Colonic mucosa (tissue), 4 donors: ENCODE results near the gene DCDC2B. TPM values are rescaled to one million over a fixed set of nuclear protein-coding genes. Genes with fewer than 3 reads are reported as not detected.
A peak's percentile ranks its signal among the peaks of the same experiment; 100 is the strongest.

ENCODE experiments used
- DNase-seq: peaks from one replicate; pipeline ENCODE4 v3.0.0-alpha.2; 2020
- H3K27ac ChIP-seq: fragments of 200-600 bp; one replicate; pipeline ENCODE4 v1.8.0; 2021
- H3K27me3 ChIP-seq: fragments of 200-600 bp; one replicate; pipeline ENCODE4 v1.8.0; 2021
- H3K36me3 ChIP-seq: fragments of 200-600 bp; one replicate; pipeline ENCODE4 v1.8.0; 2021
- H3K4me1 ChIP-seq: fragments of 200-600 bp; one replicate; pipeline ENCODE4 v1.8.0; 2021; ENCODE audit warnings: mild to moderate bottlenecking
- H3K4me3 ChIP-seq: fragments of 200-600 bp; one replicate; pipeline ENCODE4 v1.8.0; 2021
- H3K9ac ChIP-seq, 2 donors: one replicate each; pipeline ENCODE4 v1.7.0; 2013; ENCODE audit warnings: control low read depth in 2 of 2, low read depth in 2 of 2, low read length in 2 of 2
- H3K9me3 ChIP-seq: fragments of 200-600 bp; one replicate; pipeline ENCODE4 v1.8.0; 2021
- CTCF ChIP-seq: fragments of 200-600 bp; IDR thresholded peaks from one replicate; pipeline ENCODE4 v1.8.0; 2022; ENCODE audit warnings: antibody characterized with exemption, mild to moderate bottlenecking
- intact Hi-C: fragments of 100-400 bp; cut with DNase I; formaldehyde crosslinking; loops from one replicate; pipeline ENCODE4 v1.14.1; 2022
- total RNA-seq, 2 donors: library from RNA; stranded (reverse); fragmentation: NEBNext Ultra II Directional in 1 of 2; extraction: Animal tissue kit (Norgen Biotek cat#: 25700) in 1 of 2; gene quantifications; one replicate each; pipeline ENCODE4 v1.2.1, GENCODE V29; 2021
- donor health status: healthy.
- donor health status: DM: no; HTN: no; CAD: no.
- donor health status: DM: no; HTN: no; CAD: no.

Gene DCDC2B
- total RNA-seq, 2 donors from 2014 or later = not detected

DNA sequence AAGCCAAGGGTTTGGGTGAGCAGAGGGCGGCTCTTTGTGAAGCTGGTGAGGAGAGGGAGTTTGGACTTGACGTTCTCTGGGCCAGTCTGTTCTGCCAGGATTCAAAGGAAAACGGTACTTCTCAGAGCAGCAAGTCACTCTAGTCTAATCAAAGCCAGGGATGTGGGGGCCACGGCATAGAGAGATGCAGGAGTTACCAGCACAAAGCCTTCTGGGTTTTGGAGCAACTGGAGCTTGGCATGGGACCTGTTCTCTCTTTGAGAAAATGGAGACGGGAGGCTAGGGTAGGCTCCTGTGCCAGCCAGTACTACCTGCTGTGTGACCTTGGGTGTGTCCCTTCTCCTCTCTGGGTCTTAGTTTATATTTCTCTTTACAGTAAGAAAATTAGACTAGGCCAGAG, 27.3 kb upstream of the DCDC2B start:
- Histone ChIP-seq H3K36me3 (peaks cover 12% of the 10 kb centered on the region), H3K9ac (peak overlapping the region in 1 of 2 donors; percentile 89), H3K9me3 (no peaks in the 10 kb centered on the region), H3K27ac (no peak overlapping the region), H3K27me3 (no peaks in the 10 kb centered on the region), H3K4me3 (no peak overlapping the region), H3K4me1 (peaks cover 6% of the 10 kb centered on the region)
- intact Hi-C loops = no loop called here
- no peak for TF ChIP-seq CTCF
- DNase-seq = no peak

DNA sequence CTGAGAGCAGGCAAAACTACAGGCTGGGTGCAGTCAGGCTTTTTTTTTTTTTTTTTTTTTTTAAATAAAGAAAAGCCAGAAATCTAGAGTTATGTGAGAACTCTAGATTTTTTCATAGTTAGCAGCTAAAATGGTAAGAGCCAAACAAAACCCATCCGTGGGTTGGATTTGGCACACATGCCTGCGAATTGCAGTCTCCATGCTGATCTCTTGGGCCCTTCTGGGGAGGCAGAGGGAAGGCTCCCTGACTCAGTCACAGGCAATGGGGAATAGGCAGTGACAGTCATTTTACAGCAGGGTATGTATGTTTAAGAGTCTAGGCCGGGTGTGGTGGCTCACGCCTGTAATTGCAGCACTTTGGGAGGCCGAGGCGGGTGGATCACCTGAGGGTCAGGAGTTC, 26.8 kb upstream of the DCDC2B start:
- H3K4me1 ChIP-seq = peaks cover 6% of the 10 kb centered on the region
- no peak overlapping the region for H3K9ac ChIP-seq
- H3K27ac ChIP-seq = no peak overlapping the region
- H3K36me3 ChIP-seq = peaks cover 14% of the 10 kb centered on the region
- no peak for DNase-seq
- no peak for TF ChIP-seq CTCF
- no peak overlapping the region for H3K4me3 ChIP-seq
- H3K9me3 ChIP-seq = no peaks in the 10 kb centered on the region
- intact Hi-C loops = no loop called here
- no peaks in the 10 kb centered on the region for H3K27me3 ChIP-seq

GRCh38 chr1:32184650-32185049, 24.2 kb upstream of the DCDC2B start:
- no peaks in the 10 kb centered on the region for H3K27me3 ChIP-seq
- peaks cover 6% of the 10 kb centered on the region for H3K4me1 ChIP-seq
- no peak overlapping the region for H3K9ac ChIP-seq
- no peak overlapping the region for H3K27ac ChIP-seq
- intact Hi-C loops = no loop called here
- TF ChIP-seq CTCF = no peak
- no peak overlapping the region for H3K4me3 ChIP-seq
- H3K9me3 ChIP-seq = no peaks in the 10 kb centered on the region
- H3K36me3 ChIP-seq = peaks cover 33% of the 10 kb centered on the region
- no peak for DNase-seq

GRCh38 chr1:32186077-32186476, 22.8 kb upstream of the DCDC2B start:
- no peak for TF ChIP-seq CTCF
- DNase-seq = no peak
- intact Hi-C loops = no loop called here
- H3K27ac ChIP-seq = no peak overlapping the region
- H3K4me3 ChIP-seq = no peak overlapping the region
- no peaks in the 10 kb centered on the region for H3K27me3 ChIP-seq
- H3K9me3 ChIP-seq = no peaks in the 10 kb centered on the region
- peaks cover 6% of the 10 kb centered on the region for H3K4me1 ChIP-seq
- peaks cover 47% of the 10 kb centered on the region for H3K36me3 ChIP-seq
- no peak overlapping the region for H3K9ac ChIP-seq

DNA sequence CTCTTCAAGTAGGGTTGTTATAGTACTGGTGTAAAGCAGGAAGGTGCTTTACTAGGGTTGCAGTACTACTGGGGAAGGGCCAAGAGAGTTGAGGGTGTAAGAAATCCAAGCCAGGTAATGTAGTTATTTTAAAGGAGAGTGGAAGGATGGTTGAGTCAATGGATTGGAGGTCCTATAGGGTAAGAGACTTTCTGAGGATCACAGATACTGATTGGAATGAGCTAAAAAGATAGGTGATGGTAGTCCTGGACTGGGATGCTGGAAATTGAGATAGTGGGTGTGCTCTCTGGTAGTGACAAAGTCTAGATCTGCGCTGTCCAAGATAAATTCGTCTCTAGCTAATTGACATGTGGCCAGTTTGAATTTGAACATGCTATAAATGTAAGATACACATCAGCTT, 22.4 kb upstream of the DCDC2B start:
- peaks cover 6% of the 10 kb centered on the region for H3K4me1 ChIP-seq

More for the DNA sequence above, 22.4 kb upstream of the DCDC2B start:
- Histone ChIP-seq H3K27ac (no peak overlapping the region), H3K36me3 (peaks cover 51% of the 10 kb centered on the region), H3K27me3 (no peaks in the 10 kb centered on the region), H3K4me3 (no peak overlapping the region), H3K9ac (no peak overlapping the region), H3K9me3 (no peaks in the 10 kb centered on the region)
- no peak for TF ChIP-seq CTCF
- intact Hi-C loops = no loop called here
- DNase-seq = no peak
